HEK293 (cell line): ENCODE measurements around the gene PIEZO1.

Experiments used
- ELK4 ChIP-seq: IDR thresholded peaks from 2 replicates; pipeline ENCODE4 v1.6.1; 2011; ENCODE audit warnings: mild to moderate bottlenecking, low read depth, low read length, borderline replicate concordance
- IKZF3 ChIP-seq: fragments of 450-650 bp; IDR thresholded peaks from 2 replicates; pipeline ENCODE4 v1.5.0; 2018; ENCODE audit warnings: missing biosample characterization, mild to moderate bottlenecking, missing genetic modification characterization, moderate library complexity
- KLF16 ChIP-seq: fragments of 450-650 bp; formaldehyde crosslinking; IDR thresholded peaks from 2 replicates; pipeline ENCODE4 v1.5.1; 2017; ENCODE audit warnings: missing biosample characterization, missing genetic modification characterization
- KLF8 ChIP-seq: fragments of 450-650 bp; formaldehyde crosslinking; IDR thresholded peaks from 2 replicates; pipeline ENCODE4 v1.5.1; 2016; ENCODE audit warnings: missing biosample characterization, missing genetic modification characterization
- OSR2 ChIP-seq: fragments of 450-650 bp; formaldehyde crosslinking; IDR thresholded peaks from 2 replicates; pipeline ENCODE4 v1.5.1; 2016; ENCODE audit warnings: missing biosample characterization, missing genetic modification characterization
- OVOL3 ChIP-seq: fragments of 450-650 bp; formaldehyde crosslinking; IDR thresholded peaks from 2 replicates; pipeline ENCODE4 v1.5.1; 2016; ENCODE audit warnings: missing biosample characterization, missing genetic modification characterization
- PRDM10 ChIP-seq: fragments of 450-650 bp; formaldehyde crosslinking; IDR thresholded peaks from 2 replicates; pipeline ENCODE4 v1.5.1; 2016; ENCODE audit warnings: missing biosample characterization, missing genetic modification characterization
- PRDM2 ChIP-seq: fragments of 450-650 bp; formaldehyde crosslinking; IDR thresholded peaks from 2 replicates; pipeline ENCODE4 v1.5.1; 2016; ENCODE audit warnings: missing biosample characterization, missing genetic modification characterization, borderline replicate concordance
- PRDM4 ChIP-seq: fragments of 450-650 bp; formaldehyde crosslinking; IDR thresholded peaks from 2 replicates; pipeline ENCODE4 v1.5.1; 2017; ENCODE audit warnings: missing biosample characterization, missing genetic modification characterization
- SCRT1 ChIP-seq: fragments of 450-650 bp; formaldehyde crosslinking; IDR thresholded peaks from 2 replicates; pipeline ENCODE4 v1.5.1; 2016; ENCODE audit warnings: missing biosample characterization, missing genetic modification characterization, borderline replicate concordance
- SCRT2 ChIP-seq: fragments of 450-650 bp; formaldehyde crosslinking; IDR thresholded peaks from 2 replicates; pipeline ENCODE4 v1.5.1; 2016; ENCODE audit warnings: missing biosample characterization, missing genetic modification characterization
- TRIM28 ChIP-seq: IDR thresholded peaks from 2 replicates; pipeline ENCODE4 v1.6.1; 2011; ENCODE audit warnings: low read length, control low read depth, borderline replicate concordance
- ZBTB20 ChIP-seq: fragments of 450-650 bp; formaldehyde crosslinking; IDR thresholded peaks from 2 replicates; pipeline ENCODE4 v1.5.1; 2016; ENCODE audit warnings: missing biosample characterization, missing genetic modification characterization
- ZBTB48 ChIP-seq: fragments of 450-650 bp; formaldehyde crosslinking; IDR thresholded peaks from 2 replicates; pipeline ENCODE4 v1.5.1; 2016; ENCODE audit warnings: missing biosample characterization, missing genetic modification characterization
- ZIC2 ChIP-seq: fragments of 450-650 bp; formaldehyde crosslinking; IDR thresholded peaks from 2 replicates; pipeline ENCODE4 v1.5.1; 2016; ENCODE audit warnings: missing biosample characterization, missing genetic modification characterization
- ZNF133 ChIP-seq: fragments of 450-650 bp; formaldehyde crosslinking; IDR thresholded peaks from 2 replicates; pipeline ENCODE4 v1.5.1; 2016; ENCODE audit warnings: missing biosample characterization, missing genetic modification characterization
- ZNF214 ChIP-seq: fragments of 450-650 bp; formaldehyde crosslinking; IDR thresholded peaks from 2 replicates; pipeline ENCODE4 v1.5.1; 2017; ENCODE audit warnings: missing biosample characterization, mild to moderate bottlenecking, missing genetic modification characterization, borderline replicate concordance
- ZNF23 ChIP-seq: fragments of 450-650 bp; formaldehyde crosslinking; IDR thresholded peaks from 2 replicates; pipeline ENCODE4 v1.5.1; 2016; ENCODE audit warnings: missing biosample characterization, missing genetic modification characterization, borderline replicate concordance
- ZNF26 ChIP-seq: fragments of 450-650 bp; formaldehyde crosslinking; IDR thresholded peaks from 2 replicates; pipeline ENCODE4 v1.5.1; 2016; ENCODE audit warnings: missing biosample characterization, missing genetic modification characterization
- ZNF404 ChIP-seq: fragments of 450-650 bp; formaldehyde crosslinking; IDR thresholded peaks from 2 replicates; pipeline ENCODE4 v1.5.1; 2017; ENCODE audit warnings: missing biosample characterization, missing genetic modification characterization
- ZNF837 ChIP-seq: fragments of 450-650 bp; formaldehyde crosslinking; IDR thresholded peaks from 2 replicates; pipeline ENCODE4 v1.5.1; 2016; ENCODE audit warnings: missing biosample characterization, missing genetic modification characterization
- ZSCAN18 ChIP-seq: fragments of 450-650 bp; formaldehyde crosslinking; IDR thresholded peaks from 2 replicates; pipeline ENCODE4 v1.5.1; 2016; ENCODE audit warnings: missing biosample characterization, missing genetic modification characterization
- ZXDB ChIP-seq: fragments of 450-650 bp; formaldehyde crosslinking; IDR thresholded peaks from 2 replicates; pipeline ENCODE4 v1.5.1; 2016; ENCODE audit warnings: missing biosample characterization, missing genetic modification characterization

The PIEZO1 gene

GRCh38 chr16:88811769-88812512 is 26.9 kb upstream of the PIEZO1 start, which contains the start of gene APRT (continued):
- peak; percentile 10; the same call in 1 of the 2 replicates for TF ChIP-seq ZNF23 (tag by site-specific recombination)
- peak; percentile 69 for TF ChIP-seq ZBTB48 (tag by site-specific recombination)
- peak; percentile 90; the same call in 1 of the 2 replicates for TF ChIP-seq ELK4
- TF ChIP-seq ZNF26, result no peak
- peak; percentile 77 for TF ChIP-seq KLF16 (tag by site-specific recombination)
- TF ChIP-seq SCRT1 (tag by site-specific recombination), result no peak
- no peak for TF ChIP-seq OSR2 (tag by site-specific recombination)
- peak; percentile 72; the same call in 1 of the 2 replicates for TF ChIP-seq ZXDB (tag by site-specific recombination)
- no peak for TF ChIP-seq ZSCAN18 (tag by site-specific recombination)
- TF ChIP-seq PRDM4 (tag by site-specific recombination), result no peak; the same call in 1 of the 2 replicates
- TF ChIP-seq ZNF404 (tag by site-specific recombination), result peak; percentile 71
- TF ChIP-seq SCRT2, result no peak
- TF ChIP-seq ZNF837, result peak; percentile 96; the same call in 1 of the 2 replicates
- TF ChIP-seq KLF8 (tag by site-specific recombination), result peak; percentile 96
- TF ChIP-seq TRIM28, result peak; percentile 76; the same call in 1 of the 2 replicates
- TF ChIP-seq IKZF3 (tag by site-specific recombination), result no peak
- peak; percentile 74; the same call in 1 of the 2 replicates for TF ChIP-seq PRDM10
- no peak for TF ChIP-seq PRDM2 (tag by site-specific recombination)
- 0 out of 2 replicates have a peak, but pooled peaks have one; percentile 18 for TF ChIP-seq ZNF133
- TF ChIP-seq ZIC2, result no peak
- peak; percentile 90 for TF ChIP-seq ZBTB20 (tag by site-specific recombination)
- peak; percentile 67; the same call in 1 of the 2 replicates for TF ChIP-seq OVOL3 (tag by site-specific recombination)
- no peak for TF ChIP-seq ZNF214 (tag by site-specific recombination)
